HCT116 (cell line): ENCODE measurements around the gene C11orf98. TPM values are rescaled to one million over a fixed set of nuclear protein-coding genes. Genes with fewer than 3 reads are reported as not detected.

Source experiments
- ATAC-seq: fragments of 200-7000 bp; cut with Tn5 transposase; 2 replicates; pipeline ENCODE4 v1.9.1; 2020; ENCODE audit warnings: mild to moderate bottlenecking, moderate library complexity
- BruUV-seq: library from RNA; stranded (reverse); fragments of 400-500 nt; replicated peaks from 2 replicates; lab custom pipeline; 2021; lab: Mats Ljungman, UMichigan
- CTCF ChIA-PET: fragments of 300-600 bp; sonication (Branson Sonifier 250); formaldehyde crosslinking; loops from one replicate; lab custom pipeline; 2021; ENCODE audit warnings: antibody characterized with exemption; lab: Charles Lee
- POLR2A ChIA-PET: fragments of 300-600, 350-600 bp; sonication (Branson Sonifier 250); formaldehyde crosslinking; loops from one replicate; lab custom pipeline; 2021; ENCODE audit warnings: antibody characterized with exemption; lab: Charles Lee
- RAD21 ChIA-PET, 2 experiments: fragments of 300-600 bp; sonication (Branson Sonifier 250); formaldehyde crosslinking; loops; one replicate each; lab custom pipeline; 2023; ENCODE audit warnings: low total read pairs in 2 of 2; ENCODE audit not compliant: uncharacterized antibody in 2 of 2, unreplicated experiment in 2 of 2, low non-redundant PET in 1 of 2; lab: Charles Lee
- DNase-seq: peaks from one replicate; pipeline ENCODE4 v3.0.0-alpha.2; 2010; ENCODE audit warnings: low read depth, low spot score
- H2AFZ ChIP-seq: fragments of 200-600 bp; shearing (Covaris generic), sonication (generic); 2 replicates; pipeline ENCODE4 v1.6.1; 2017; ENCODE audit warnings: low read depth, mixed run types, mixed read lengths, antibody characterized with exemption, low read length; ENCODE audit not compliant: poor library complexity, severe bottlenecking
- H3K27ac ChIP-seq: 2 replicates; pipeline ENCODE4 v1.5.1; 2012; ENCODE audit warnings: low read depth, low read length
- H3K27me3 ChIP-seq: fragments of 200-600 bp; sonication (generic); 2 replicates; pipeline ENCODE4 v1.6.1; 2016; ENCODE audit warnings: mixed run types, low read length, mixed read lengths; ENCODE audit not compliant: insufficient read depth
- H3K36me3 ChIP-seq, 2 experiments: fragments of 200-500 bp in 1 of 2; fragments of 200-600 bp in 1 of 2; sonication (Bioruptor generic) in 1 of 2; sonication (generic) in 1 of 2; 2 replicates each; pipeline versions ENCODE4 v1.5.1 to v1.6.1; 2014 to 2016; ENCODE audit warnings: low read length in 2 of 2, inconsistent platforms in 1 of 2, mixed read lengths in 1 of 2, mixed run types in 1 of 2; ENCODE audit not compliant: insufficient read depth in 2 of 2, control insufficient read depth in 1 of 2
- H3K4me1 ChIP-seq, 2 experiments: fragments of 200-600 bp in 1 of 2; sonication (generic) in 1 of 2; 2 replicates each; pipeline versions ENCODE4 v1.5.1 to v1.6.1; 2012 to 2017; ENCODE audit warnings: low read length in 2 of 2, inconsistent platforms in 1 of 2, mild to moderate bottlenecking in 1 of 2, mixed read lengths in 1 of 2, mixed run types in 1 of 2, moderate library complexity in 1 of 2; ENCODE audit not compliant: insufficient read depth in 2 of 2, control insufficient read depth in 1 of 2
- H3K4me2 ChIP-seq: fragments of 200-600 bp; sonication (generic); 2 replicates; pipeline ENCODE4 v1.6.1; 2017; ENCODE audit warnings: mixed run types, low read length, mixed read lengths
- H3K4me3 ChIP-seq, 2 experiments: fragments of 200-600 bp in 1 of 2; sonication (generic) in 1 of 2; replicated peaks in 1 of 2; 2 replicates each; pipeline ENCODE4 v1.5.1; 2011 to 2016; ENCODE audit warnings: low read length in 2 of 2, control low read depth in 1 of 2, low read depth in 1 of 2, mild to moderate bottlenecking in 1 of 2, mixed read lengths in 1 of 2, mixed run types in 1 of 2
- H3K79me2 ChIP-seq: fragments of 200-600 bp; sonication (generic); 2 replicates; pipeline ENCODE4 v1.6.1; 2017; ENCODE audit warnings: mild to moderate bottlenecking, mixed run types, low read length, moderate library complexity, mixed read lengths; ENCODE audit not compliant: insufficient read depth
- H3K9ac ChIP-seq: fragments of 200-600 bp; sonication (generic); 2 replicates; pipeline ENCODE4 v1.6.1; 2016; ENCODE audit warnings: low read length, mixed read lengths
- H3K9me2 ChIP-seq: fragments of 200-600 bp; sonication (generic), shearing (Covaris generic); 2 replicates; pipeline ENCODE4 v1.6.1; 2017; ENCODE audit warnings: mixed run types, mild to moderate bottlenecking, moderate library complexity; ENCODE audit not compliant: insufficient read depth
- H3K9me3 ChIP-seq, 2 experiments: fragments of 200-500 bp in 1 of 2; fragments of 200-600 bp in 1 of 2; sonication (Bioruptor generic) in 1 of 2; sonication (generic) in 1 of 2; 2 replicates each; pipeline ENCODE4 v1.6.1; 2014 to 2017; ENCODE audit warnings: low read length in 2 of 2, mixed read lengths in 2 of 2, inconsistent platforms in 1 of 2, low read depth in 1 of 2, mild to moderate bottlenecking in 1 of 2, mixed run types in 1 of 2, moderate library complexity in 1 of 2; ENCODE audit not compliant: control insufficient read depth in 1 of 2, insufficient read depth in 1 of 2
- H4K20me1 ChIP-seq: fragments of 200-600 bp; sonication (generic), shearing (Covaris generic); 2 replicates; pipeline ENCODE4 v1.6.1; 2017; ENCODE audit warnings: mixed run types, mild to moderate bottlenecking, moderate library complexity; ENCODE audit not compliant: insufficient read depth
- ATF3 ChIP-seq: IDR thresholded peaks from 2 replicates; pipeline ENCODE4 v1.6.1; 2012
- CEBPB ChIP-seq: IDR thresholded peaks from 2 replicates; pipeline ENCODE4 v1.6.1; 2012; ENCODE audit warnings: low read depth
- ELF1 ChIP-seq: IDR thresholded peaks from 2 replicates; pipeline ENCODE4 v1.6.1; 2012; ENCODE audit warnings: low read depth, borderline replicate concordance
- EZH2 ChIP-seq: fragments of 200-600 bp; sonication (generic); IDR thresholded peaks from 2 replicates; pipeline ENCODE4 v1.6.1; 2017; ENCODE audit warnings: antibody characterized with exemption, mixed run types
- RAD21 ChIP-seq: IDR thresholded peaks from 2 replicates; pipeline ENCODE4 v1.6.1; 2012; ENCODE audit warnings: low read depth, mild to moderate bottlenecking
- REST ChIP-seq: IDR thresholded peaks from 2 replicates; pipeline ENCODE4 v1.6.1; 2012; ENCODE audit warnings: low read depth
- intact Hi-C: fragments of 100-400 bp; cut with micrococcal nuclease; formaldehyde crosslinking; loops from 2 replicates; pipeline ENCODE4 v1.10.0; 2022
- total RNA-seq: library from RNA; stranded (reverse); gene quantifications from one replicate; pipeline ENCODE4 v1.2.1, GENCODE V29; 2021; ENCODE audit not compliant: unreplicated experiment

C11orf98 gene
- total RNA-seq, 1 experiment from 2014 or later: 121 TPM

- no TSS peak for BruUV-seq
- TF ChIP-seq ELF1 (no peak), EZH2 (no peak), RAD21 (no peak), CEBPB (no peak), ATF3 (no peak), REST (no peak)
- intact Hi-C loops: no loop called here
- ChIA-PET RAD21 (no interaction called here), POLR2A (no interaction called here), CTCF (no interaction called here)
- peaks cover 13 to 21% of the 10 kb centered on the region in 2 experiments; a peak in 3 of 4 replicates for H3K36me3 ChIP-seq
- H3K9ac ChIP-seq: no peak overlapping the region
- H3K4me3 ChIP-seq: no peak overlapping the region
- no peaks in the 10 kb centered on the region for H3K9me3 ChIP-seq
- H3K4me1 ChIP-seq: no peaks in the 10 kb centered on the region
- H2AFZ ChIP-seq: no peak overlapping the region
- H3K27me3 ChIP-seq: no peaks in the 10 kb centered on the region
- no peaks in the 10 kb centered on the region for H3K79me2 ChIP-seq
- H4K20me1 ChIP-seq: no peaks in the 10 kb centered on the region
- no peaks in the 10 kb centered on the region for H3K9me2 ChIP-seq
- no peak for DNase-seq
- no peak overlapping the region for H3K27ac ChIP-seq
- no peak overlapping the region for H3K4me2 ChIP-seq
- no peak for ATAC-seq
These were observed 22.7 kb upstream of the C11orf98 start for GRCh38 chr11:62687508-62688396.
